Activated CD4-positive, alpha-beta T cell treated with anti-CD3 and anti-CD28 coated beads, Interleukin-2, amount 50 U/mL, for 4 hours (primary cell): ENCODE measurements around the gene ATXN7.

Experiments
- DNase-seq, 2 experiments: peaks; one replicate each; pipeline ENCODE4 v3.0.0-alpha.2; 2020

The ATXN7 gene

DNA sequence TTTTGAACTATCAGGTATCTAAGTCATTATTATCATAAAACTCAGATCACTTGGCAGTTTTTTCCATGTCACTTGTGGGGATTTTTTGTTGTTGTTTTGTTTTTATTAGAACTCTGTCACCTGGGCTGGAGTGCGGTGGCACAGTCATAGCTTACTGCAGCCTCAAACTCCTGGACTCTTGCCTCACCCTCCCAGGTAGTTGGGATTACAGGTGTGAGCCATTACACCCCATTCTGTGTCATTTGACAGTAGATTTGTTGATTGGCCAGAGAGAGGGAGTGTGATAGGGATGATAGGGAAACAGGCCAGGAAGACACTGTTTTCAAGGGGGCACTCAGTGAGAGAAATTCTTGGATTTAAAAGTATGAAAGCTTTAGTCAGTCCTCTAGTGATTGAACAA, 103.2 kb downstream of the ATXN7 start:
- DNase-seq: no peak

- no peak for DNase-seq
Measured at GRCh38 chr3:63967675-63968611, 104.3 kb downstream of the ATXN7 start.

- DNase-seq: no peak
Measured at GRCh38 chr3:63968612-63969350, 105.1 kb downstream of the ATXN7 start.

DNA sequence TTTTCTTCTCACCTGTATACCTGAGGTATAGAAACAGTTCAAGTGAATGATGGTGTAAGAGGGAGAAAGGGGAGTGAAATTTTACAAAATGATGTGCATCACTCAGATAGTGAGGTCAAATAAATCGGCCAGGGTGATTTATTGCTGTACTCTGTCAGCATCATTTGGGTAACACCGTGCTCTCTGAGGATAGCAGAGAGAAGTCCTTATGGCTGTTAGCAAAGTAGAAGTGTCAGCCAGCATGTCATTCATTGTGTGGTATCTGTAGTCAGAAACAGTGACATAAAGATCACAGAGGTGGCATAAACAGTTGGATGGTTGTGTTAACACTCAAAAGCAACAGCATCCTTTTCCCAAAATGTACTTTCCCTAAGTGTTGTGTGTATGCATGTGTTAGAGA, 106.2 kb downstream of the ATXN7 start:
- no peak for DNase-seq

DNA sequence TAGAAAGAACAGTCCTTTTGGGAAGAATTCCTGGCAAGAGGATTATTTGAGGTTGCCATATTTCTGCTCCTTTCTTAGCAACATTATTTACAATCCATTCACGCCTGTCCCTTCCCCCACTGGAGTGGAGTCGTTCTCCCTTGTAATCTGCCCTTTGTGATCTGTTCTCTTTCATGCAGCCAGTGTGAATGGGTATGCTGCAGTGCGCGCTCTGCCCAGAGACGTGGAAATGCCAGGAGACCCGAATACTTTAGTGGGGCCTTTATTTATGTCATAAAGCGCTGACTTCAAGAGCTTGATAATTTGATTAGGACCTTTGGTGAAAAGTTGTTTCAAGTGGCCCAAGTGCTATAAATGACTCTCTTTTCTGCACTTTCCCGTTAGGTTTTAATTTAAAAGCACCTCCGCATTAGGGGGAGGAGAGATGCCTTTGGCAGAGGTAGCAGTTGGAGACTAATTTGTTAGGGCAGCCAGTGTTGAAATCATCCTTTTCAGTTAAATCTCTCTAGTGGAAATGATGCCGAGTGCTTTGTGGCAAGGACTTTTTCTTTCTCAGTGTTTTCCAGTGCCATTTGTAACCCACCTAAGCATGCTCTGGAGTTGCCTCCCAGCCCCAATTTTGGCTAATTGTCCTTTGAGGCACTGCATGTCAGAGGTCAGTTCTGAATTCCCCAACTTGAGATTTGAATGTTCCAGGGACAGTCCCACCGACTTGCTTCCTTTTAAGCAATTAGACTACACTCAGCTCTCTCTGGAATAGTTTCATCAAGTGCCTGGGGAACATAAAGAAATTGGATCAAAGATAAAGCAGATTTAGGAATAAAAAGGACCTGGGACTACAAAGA, 107.2 kb downstream of the ATXN7 start:
- DNase-seq: no peak

- no peak for DNase-seq
Measured at GRCh38 chr3:63972196-63972595, 108.5 kb downstream of the ATXN7 start.

DNA sequence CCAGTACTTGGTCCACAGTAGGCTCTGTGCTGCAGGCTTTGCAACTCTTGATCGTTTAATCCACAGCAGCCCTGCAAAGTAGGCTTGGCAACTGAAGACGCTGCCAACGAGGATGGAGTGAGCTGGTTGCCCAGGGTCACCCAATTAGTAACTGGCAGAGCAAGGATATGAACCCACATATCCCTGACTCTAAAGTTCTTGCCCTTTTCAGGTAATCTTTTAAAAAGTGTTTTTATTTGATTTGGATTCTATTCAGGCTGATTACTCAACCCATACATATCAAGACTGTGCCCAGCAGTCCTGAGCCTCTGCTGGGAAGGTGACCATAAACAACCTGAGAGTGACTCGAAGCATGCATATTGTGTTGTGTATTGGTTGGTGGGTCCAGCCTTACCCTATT, 109.3 kb downstream of the ATXN7 start:
- DNase-seq: no peak

GRCh38 chr3:63973406-63973805, 109.7 kb downstream of the ATXN7 start:
- no peak for DNase-seq

- no peak for DNase-seq
Measured at GRCh38 chr3:63974451-63974850, 110.8 kb downstream of the ATXN7 start.

- no peak for DNase-seq
Measured at GRCh38 chr3:63975723-63976122, 112.1 kb downstream of the ATXN7 start.

DNA sequence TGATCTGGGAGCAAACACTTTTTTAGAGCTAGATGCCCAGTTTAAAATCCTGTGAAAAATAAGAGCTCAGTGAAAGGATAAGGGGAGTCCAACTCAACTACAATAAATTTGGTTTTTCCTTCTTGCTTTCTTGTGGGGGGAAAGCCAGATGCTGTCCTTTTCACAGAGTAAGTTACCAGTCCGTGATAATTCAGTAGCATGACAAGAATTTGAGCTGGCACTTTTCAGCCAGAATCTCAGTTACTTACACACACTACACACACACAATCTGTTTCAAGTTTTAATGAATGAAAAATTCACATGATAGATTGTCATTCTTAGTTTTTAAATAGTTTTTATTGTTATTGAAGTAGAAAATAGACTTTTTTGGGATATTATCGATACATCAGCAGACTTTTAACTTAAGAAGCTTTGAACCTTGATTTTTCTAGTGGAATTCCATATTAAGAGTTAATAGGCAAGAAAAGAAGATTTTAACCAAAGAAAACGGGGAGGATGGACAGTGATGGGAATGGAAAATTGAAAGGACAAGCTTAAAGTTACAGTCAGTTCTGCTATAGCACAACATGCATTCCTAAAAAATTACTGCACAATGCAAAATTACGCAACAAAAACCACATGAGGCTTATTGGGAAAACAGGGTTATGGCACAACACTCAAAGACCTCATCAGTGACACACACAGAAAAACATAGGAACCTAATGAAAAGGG, 112.6 kb downstream of the ATXN7 start:
- no peak for DNase-seq

- no peak for DNase-seq
Measured at GRCh38 chr3:63976872-63977200, 113.2 kb downstream of the ATXN7 start.

DNA sequence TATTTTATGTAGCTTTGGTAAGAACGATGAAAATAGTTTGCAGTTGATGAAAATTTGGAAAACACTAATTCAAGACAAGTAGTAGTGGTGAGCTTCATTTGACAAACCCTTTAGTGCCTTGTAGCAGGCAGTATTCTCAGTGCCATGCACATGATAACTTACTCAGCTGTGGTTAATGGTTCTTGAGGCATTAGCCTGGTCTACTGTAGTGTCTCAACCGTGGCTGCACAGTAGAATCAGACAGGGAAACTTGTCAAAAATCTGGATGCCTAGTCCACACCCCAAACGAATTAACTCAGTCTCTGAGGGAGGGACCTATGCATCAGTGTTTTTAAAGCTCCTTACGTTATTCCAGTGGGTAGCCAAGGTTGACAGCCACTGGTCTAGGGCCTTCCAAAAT, 114.2 kb downstream of the ATXN7 start:
- DNase-seq: no peak

- no peak for DNase-seq
Measured at GRCh38 chr3:63979093-63979885, 115.6 kb downstream of the ATXN7 start.

- no peak for DNase-seq
Measured at GRCh38 chr3:63980019-63980418, 116.4 kb downstream of the ATXN7 start.

- DNase-seq: no peak
Measured at GRCh38 chr3:63980830-63981498, 117.3 kb downstream of the ATXN7 start.

GRCh38 chr3:63981980-63982379, 118.3 kb downstream of the ATXN7 start:
- no peak for DNase-seq

DNA sequence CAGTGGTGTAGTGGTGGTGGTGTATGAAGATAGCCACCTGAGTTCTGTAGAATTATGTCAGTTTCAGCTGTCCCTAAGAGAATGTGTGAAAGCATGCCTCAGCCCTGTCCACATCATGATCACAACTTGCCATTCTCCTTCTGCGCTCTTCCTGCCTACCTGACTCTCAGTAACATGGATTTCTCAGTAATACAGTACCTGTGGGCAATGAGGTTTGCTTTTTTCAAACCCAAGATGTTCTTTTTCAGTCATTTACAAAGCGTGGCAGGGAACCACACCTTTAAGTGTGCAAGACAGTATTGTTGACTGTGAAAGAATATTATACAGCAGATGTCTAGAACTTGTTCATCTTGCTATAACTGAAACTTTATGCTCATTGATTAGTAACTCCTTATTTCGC, 120.7 kb downstream of the ATXN7 start:
- DNase-seq: no peak

DNA sequence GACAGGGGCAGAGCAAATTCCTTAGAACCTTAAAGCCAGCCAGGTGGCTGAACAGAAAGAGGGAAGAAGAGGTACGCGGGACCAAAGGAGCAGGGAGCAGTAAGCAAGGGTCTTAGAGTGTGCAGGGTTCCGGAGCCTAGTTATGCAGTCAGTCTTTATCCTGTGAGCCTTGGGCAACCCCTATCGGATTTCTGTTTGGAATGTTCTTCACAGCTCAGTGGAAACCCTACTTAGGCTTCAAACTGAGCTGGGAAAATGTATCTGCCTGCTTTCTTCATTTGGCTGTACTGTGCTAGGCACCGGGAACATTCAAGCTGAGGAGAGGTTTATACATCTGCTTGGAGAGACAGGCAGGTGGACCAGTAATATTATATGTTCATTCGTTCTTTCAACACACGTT, 122.5 kb downstream of the ATXN7 start:
- DNase-seq: no peak

GRCh38 chr3:63986831-63987230, 123.2 kb downstream of the ATXN7 start:
- no peak for DNase-seq

DNA sequence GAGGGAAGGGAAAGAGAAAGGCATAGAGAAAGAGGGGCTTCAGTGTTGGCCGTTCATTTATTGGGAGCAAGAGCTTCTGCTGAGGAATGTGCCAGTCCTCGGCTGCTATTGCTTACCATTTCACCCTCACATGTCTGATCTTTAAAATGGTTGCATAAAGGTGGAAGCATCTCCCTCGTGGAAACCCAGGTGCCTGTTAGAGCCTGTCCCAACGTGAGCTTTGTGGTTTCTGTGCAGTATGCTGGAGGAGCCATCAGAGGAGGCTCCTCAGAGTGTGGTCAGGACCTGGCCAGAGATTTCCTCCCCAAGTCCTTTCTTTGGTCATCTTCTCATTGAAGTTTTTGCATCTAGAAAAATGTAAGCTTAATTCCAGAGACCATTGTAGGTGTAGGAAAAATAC, 125.3 kb downstream of the ATXN7 start:
- no peak for DNase-seq
